ENCODE measurements around the gene TNFAIP8L1.

TNFAIP8L1 gene

GRCh38 chr19:4635754-4636116 is 3.6 kb upstream of the TNFAIP8L1 start:
- Mint-ChIP-seq H3K4me3 (peak overlapping the region; percentile 44), H3K36me3 (peaks cover 11% of the 10 kb centered on the region), H3K4me1 (peaks cover 45% of the 10 kb centered on the region), H3K27ac (peak overlapping the region; percentile 67), H3K9me3 (no peaks in the 10 kb centered on the region)
- no peak for ATAC-seq
- DNase-seq (ENCODE audit: low spot score in 2 of 2) = no peak

- H3K4me3 Mint-ChIP-seq = peak overlapping the region; percentile 44
- peaks cover 11% of the 10 kb centered on the region for H3K36me3 Mint-ChIP-seq
- H3K9me3 Mint-ChIP-seq = no peaks in the 10 kb centered on the region
- ATAC-seq (peak; percentile 29), DNase-seq (ENCODE audit: low spot score in 2 of 2) (peak; percentile 91 to 92)
- H3K27ac Mint-ChIP-seq = peak overlapping the region; percentile 67
- H3K4me1 Mint-ChIP-seq = peaks cover 48% of the 10 kb centered on the region
Observed at GRCh38 chr19:4636151-4636717, 3.1 kb upstream of the TNFAIP8L1 start.

DNA sequence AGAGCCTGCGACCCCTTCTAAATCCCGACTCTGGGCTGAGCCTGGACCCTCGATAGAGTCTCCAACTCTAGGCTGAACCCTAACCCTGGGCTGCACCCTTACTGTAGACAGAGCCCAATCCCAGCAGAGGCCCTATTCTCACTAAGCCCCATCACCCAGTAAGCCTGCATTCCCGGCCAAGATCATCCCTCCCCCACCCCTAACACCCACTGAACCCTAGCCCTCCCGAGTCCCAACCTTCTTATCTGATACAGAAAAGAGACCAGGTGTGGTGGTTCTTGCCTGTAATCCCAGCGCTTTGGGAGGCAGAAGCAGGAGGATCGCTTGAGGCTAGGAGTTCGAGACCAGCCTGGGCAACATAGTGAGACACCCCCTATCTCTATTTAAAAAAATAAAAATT is 2.6 kb upstream of the TNFAIP8L1 start:
- no peak for DNase-seq (ENCODE audit: low spot score in 2 of 2)
- H3K27ac Mint-ChIP-seq = peak overlapping the region; percentile 67
- H3K36me3 Mint-ChIP-seq = peaks cover 11% of the 10 kb centered on the region
- peak overlapping the region; percentile 44 for H3K4me3 Mint-ChIP-seq
- H3K4me1 Mint-ChIP-seq = peaks cover 51% of the 10 kb centered on the region
- no peaks in the 10 kb centered on the region for H3K9me3 Mint-ChIP-seq
- no peak for ATAC-seq

DNA sequence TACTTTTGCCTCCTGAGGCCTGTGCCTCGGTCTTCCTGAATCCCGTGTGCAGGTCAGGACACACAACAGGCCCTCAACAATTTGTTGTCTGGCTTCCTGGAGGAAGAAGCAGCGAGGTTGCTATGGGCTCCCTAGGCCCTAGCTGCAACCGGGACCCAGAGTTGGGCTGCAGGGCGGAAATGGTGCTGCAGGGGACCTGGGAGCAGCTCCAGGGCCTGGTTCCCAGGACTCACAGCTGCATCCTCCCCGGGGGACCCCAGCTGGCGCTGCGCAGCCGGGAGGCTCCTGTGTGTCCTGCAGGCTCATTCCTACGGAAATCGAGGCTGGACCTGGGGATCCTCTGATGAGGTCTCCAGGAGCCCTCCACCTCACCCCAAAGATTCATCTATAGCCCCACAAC is 999 bp upstream of the TNFAIP8L1 start:
- Mint-ChIP-seq H3K4me3 (peak overlapping the region; percentile 95), H3K9me3 (no peaks in the 10 kb centered on the region), H3K36me3 (peaks cover 11% of the 10 kb centered on the region), H3K27ac (peak overlapping the region; percentile 99), H3K4me1 (peaks cover 44% of the 10 kb centered on the region)
- no peak for ATAC-seq
- DNase-seq (ENCODE audit: low spot score in 2 of 2) = no peak

DNA sequence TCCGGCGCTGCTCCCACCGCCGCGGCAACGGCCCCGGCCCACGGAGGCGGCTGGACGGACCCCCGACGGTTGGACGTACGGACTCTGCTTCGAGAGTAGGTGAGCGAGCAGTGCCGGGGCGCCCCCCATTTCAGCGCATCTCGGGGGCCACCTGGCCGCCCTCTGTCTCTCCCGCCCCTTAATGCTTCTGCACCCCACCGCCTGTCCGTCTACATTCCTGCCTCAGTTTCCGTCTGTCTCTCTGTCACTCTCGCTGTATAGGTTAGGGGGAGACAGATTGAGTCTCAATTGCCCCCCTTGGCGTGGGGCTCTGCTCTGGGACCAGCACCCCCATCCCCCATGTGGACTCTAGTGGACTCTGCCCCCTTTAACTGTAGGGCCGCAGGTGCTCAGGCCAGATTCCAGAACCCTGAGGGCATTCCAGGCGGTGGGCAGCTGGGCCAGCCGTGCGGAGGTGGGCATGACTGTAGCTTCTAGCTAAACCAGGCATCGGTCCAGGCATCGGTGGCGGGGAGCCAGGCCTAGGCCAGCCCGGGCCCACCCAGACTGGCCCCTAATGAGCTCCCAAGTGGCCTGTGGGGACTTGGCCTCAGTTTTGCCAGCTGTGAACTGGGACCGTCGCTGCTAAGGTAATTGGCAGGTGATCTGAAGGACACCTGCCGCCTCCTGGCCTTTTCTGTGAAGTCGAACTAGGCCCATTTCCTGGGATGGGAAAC is 373 bp downstream of the TNFAIP8L1 start:
- peak in 1 of 2 donors; percentile 15 for DNase-seq (ENCODE audit: low spot score in 2 of 2)
- Mint-ChIP-seq H3K4me3 (peak overlapping the region; percentile 95), H3K36me3 (peaks cover 11% of the 10 kb centered on the region), H3K27ac (peak overlapping the region; percentile 99), H3K9me3 (no peaks in the 10 kb centered on the region), H3K4me1 (peaks cover 31% of the 10 kb centered on the region)
- peak; percentile 0 for ATAC-seq

- H3K4me3 Mint-ChIP-seq = peak overlapping the region; percentile 95
- H3K9me3 Mint-ChIP-seq = no peaks in the 10 kb centered on the region
- DNase-seq (ENCODE audit: low spot score in 2 of 2) = no peak
- ATAC-seq = no peak
- peak overlapping the region; percentile 99 for H3K27ac Mint-ChIP-seq
- H3K4me1 Mint-ChIP-seq = peaks cover 27% of the 10 kb centered on the region
- H3K36me3 Mint-ChIP-seq = peaks cover 11% of the 10 kb centered on the region
Observed at GRCh38 chr19:4640247-4641000, 1.1 kb downstream of the TNFAIP8L1 start.

DNA sequence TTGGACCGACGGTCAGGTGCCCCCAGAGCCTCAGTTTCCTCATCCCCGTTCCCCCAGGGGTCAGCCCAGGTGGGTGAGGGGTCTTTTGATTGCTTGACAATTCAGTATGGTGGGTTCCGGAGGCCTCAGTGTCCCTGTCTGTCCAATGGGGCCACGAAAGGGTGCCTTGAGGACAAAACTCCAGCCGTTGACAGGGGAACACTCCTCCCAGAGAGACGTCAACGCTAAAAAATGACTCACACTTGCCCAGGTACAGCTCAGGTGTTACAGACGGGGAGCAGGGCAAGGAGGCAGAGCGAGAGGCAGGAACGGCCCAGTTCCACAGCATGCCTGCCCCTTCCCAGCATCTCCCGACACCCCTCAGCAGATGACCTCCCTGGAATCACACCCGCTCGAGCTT is 1.8 kb downstream of the TNFAIP8L1 start:
- H3K36me3 Mint-ChIP-seq = peaks cover 12% of the 10 kb centered on the region
- peak overlapping the region; percentile 95 for H3K4me3 Mint-ChIP-seq
- peak overlapping the region; percentile 56 for H3K27ac Mint-ChIP-seq
- H3K4me1 Mint-ChIP-seq = peaks cover 27% of the 10 kb centered on the region
- no peak for ATAC-seq
- no peak for DNase-seq (ENCODE audit: low spot score in 2 of 2)
- no peaks in the 10 kb centered on the region for H3K9me3 Mint-ChIP-seq

DNA sequence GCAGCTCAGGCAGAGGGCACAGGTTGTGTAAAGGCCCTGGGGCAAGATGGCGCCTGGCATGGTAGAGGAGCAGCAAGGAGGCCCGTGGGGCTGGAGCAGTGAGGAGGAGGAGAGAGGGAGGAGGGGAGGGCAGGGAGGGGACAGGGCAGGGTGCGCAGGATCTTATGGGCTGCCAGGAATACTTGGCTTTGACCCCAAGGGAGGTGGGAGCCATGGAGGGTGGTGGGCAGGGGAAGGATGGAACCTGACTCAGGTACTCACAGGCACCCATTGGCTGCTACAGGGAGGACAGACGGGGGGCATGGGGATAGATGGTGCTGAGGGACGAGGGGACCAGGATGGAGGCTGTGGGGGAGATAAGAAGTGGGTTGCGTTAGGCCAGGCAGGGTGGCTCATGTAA is 3.3 kb downstream of the TNFAIP8L1 start:
- H3K4me3 Mint-ChIP-seq = no peak overlapping the region

GRCh38 chr19:4645718-4646117 is 6.4 kb downstream of the TNFAIP8L1 start:
- peaks cover 11% of the 10 kb centered on the region for H3K4me1 Mint-ChIP-seq
- no peaks in the 10 kb centered on the region for H3K9me3 Mint-ChIP-seq
- peaks cover 34% of the 10 kb centered on the region for H3K36me3 Mint-ChIP-seq
- no peak overlapping the region for H3K4me3 Mint-ChIP-seq
- H3K27ac Mint-ChIP-seq = no peak overlapping the region
- DNase-seq (ENCODE audit: low spot score in 2 of 2) (no peak), ATAC-seq (no peak)

More for the DNA sequence above, 3.3 kb downstream of the TNFAIP8L1 start:
- Mint-ChIP-seq H3K36me3 (peaks cover 22% of the 10 kb centered on the region), H3K4me1 (peaks cover 23% of the 10 kb centered on the region), H3K27ac (no peak overlapping the region), H3K9me3 (no peaks in the 10 kb centered on the region)
- no peak for DNase-seq (ENCODE audit: low spot score in 2 of 2)
- ATAC-seq = no peak

- Mint-ChIP-seq H3K9me3 (no peaks in the 10 kb centered on the region), H3K27ac (no peak overlapping the region), H3K36me3 (peaks cover 39% of the 10 kb centered on the region), H3K4me3 (no peak overlapping the region), H3K4me1 (peaks cover 5% of the 10 kb centered on the region)
- no peak for DNase-seq (ENCODE audit: low spot score in 2 of 2)
- ATAC-seq = no peak
Observed at GRCh38 chr19:4647676-4648644, 8.6 kb downstream of the TNFAIP8L1 start.

- Mint-ChIP-seq H3K4me3 (no peak overlapping the region), H3K36me3 (peaks cover 55% of the 10 kb centered on the region), H3K27ac (peak overlapping the region; percentile 61), H3K9me3 (no peaks in the 10 kb centered on the region), H3K4me1 (peaks cover 5% of the 10 kb centered on the region)
- no peak for DNase-seq (ENCODE audit: low spot score in 2 of 2)
- ATAC-seq = peak; percentile 48
Observed at GRCh38 chr19:4649392-4650047, 10.2 kb downstream of the TNFAIP8L1 start.

DNA sequence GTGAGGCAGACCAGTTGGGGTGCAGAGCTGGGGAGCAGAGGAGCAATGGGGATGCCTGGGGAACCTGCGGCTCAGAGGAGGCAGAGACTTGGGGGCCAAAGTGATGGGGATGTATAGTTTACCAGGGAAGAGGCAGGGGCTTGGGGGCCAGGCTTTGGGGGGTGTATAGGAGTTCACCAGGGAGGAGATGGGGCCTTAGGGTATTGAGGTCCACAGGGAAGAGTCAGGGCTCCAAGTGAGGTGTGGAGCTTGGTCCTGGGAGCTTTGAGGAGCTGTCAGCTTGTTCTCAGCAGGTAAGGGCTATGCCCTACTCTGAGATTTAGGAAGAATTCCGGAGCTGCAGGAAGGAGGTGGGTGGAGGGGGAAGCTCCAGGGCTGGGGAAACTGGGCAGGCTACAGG is 10.8 kb downstream of the TNFAIP8L1 start:
- DNase-seq (ENCODE audit: low spot score in 2 of 2) (no peak), ATAC-seq (no peak)
- Mint-ChIP-seq H3K4me1 (peaks cover 5% of the 10 kb centered on the region), H3K36me3 (peaks cover 61% of the 10 kb centered on the region), H3K4me3 (no peak overlapping the region), H3K27ac (peak overlapping the region; percentile 61), H3K9me3 (no peaks in the 10 kb centered on the region)

DNA sequence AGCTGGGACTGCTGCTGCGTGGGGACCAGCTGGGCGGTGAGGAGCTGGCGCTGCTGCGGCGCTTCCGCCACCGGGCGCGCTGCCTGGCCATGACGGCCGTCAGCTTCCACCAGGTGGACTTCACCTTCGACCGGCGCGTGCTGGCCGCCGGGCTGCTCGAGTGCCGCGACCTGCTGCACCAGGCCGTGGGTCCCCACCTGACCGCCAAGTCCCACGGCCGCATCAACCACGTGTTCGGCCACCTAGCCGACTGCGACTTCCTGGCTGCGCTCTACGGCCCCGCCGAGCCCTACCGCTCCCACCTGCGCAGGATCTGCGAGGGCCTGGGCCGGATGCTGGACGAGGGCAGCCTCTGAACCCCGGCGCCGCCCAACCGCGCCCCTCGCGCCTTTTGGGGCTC is 12.8 kb downstream of the TNFAIP8L1 start:
- H3K9me3 Mint-ChIP-seq = no peaks in the 10 kb centered on the region
- peaks cover 69% of the 10 kb centered on the region for H3K36me3 Mint-ChIP-seq
- H3K4me1 Mint-ChIP-seq = peaks cover 5% of the 10 kb centered on the region
- no peak overlapping the region for H3K4me3 Mint-ChIP-seq
- DNase-seq (ENCODE audit: low spot score in 2 of 2) (no peak), ATAC-seq (no peak)
- no peak overlapping the region for H3K27ac Mint-ChIP-seq

DNA sequence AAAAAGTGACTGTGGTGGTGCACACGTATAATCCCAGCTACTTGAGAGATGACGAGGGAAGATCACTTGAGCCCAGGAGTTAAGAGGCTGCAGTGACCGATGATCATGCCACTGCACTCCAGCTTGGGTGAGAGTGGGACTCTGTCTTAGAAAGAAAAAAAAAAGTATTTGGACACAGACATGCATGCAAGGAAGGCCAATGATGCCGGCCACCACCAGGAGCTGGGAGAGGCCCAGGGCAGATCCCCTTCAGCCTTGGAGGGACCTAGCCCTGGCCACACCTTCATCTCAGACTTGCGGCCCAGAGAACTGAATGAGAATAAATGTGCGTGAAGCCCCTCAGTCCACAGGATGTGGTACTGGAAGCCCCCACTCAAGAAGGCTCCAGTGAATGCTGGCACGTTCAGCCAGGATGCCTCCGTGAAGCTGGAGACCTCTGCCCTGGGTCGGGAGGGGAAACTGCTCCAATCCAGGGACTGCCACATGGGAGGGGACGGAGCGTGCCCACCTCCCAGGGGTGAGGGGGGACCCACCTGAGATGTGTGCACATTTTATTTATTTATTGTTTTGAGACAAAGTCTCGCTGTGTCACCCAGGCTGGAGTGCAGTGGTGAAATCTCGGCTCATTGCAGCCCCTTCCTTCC is 14.6 kb downstream of the TNFAIP8L1 start:
- Mint-ChIP-seq H3K9me3 (no peaks in the 10 kb centered on the region), H3K4me3 (no peak overlapping the region), H3K36me3 (peaks cover 78% of the 10 kb centered on the region), H3K27ac (peak overlapping the region; percentile 17), H3K4me1 (peaks cover 5% of the 10 kb centered on the region)
- DNase-seq (ENCODE audit: low spot score in 2 of 2) (no peak), ATAC-seq (no peak)
